ENCODE results near the gene OSBP2.

The OSBP2 gene

DNA sequence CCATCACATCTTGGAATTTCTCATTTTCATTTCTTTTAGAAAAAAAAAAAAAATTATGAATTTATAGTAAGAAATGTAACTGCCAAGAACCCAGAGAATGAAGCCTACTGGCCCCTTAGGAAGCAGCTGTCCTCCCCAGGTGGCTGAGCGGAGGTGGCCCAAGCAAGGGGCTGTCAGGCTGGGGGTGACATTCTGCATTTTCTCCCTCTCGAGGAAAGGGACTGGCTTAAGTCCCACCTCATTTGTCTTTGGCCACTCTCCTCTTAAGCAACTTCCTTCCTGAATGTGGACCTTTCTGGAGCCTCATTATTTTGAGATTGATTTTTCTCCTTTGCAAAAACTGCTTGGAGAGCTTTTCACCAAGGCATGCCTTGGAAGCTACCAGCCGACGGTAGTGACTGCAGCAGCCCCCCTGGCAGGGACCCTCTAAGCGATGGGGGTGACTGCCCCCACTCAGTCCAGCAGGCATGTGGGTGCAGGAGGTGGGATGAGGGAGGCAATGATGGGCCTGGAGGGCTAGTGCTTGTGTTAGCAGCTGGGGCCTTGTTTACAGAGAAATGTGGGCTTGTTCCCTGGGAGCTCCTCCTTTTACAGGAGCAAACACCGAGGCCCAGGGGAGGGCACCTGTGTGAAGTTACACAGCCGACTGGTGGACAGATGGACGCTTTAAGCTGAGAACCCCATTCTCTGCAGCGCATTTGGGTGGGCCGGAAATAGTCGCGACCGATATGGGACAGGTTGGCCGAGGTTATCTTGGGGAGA is 162.2 kb downstream of the OSBP2 start:
- no peak for DNase-seq

- no peak for DNase-seq
Measured at GRCh38 chr22:30857791-30858190, 163.1 kb downstream of the OSBP2 start.

- DNase-seq: no peak
Measured at GRCh38 chr22:30858976-30859713, 164.5 kb downstream of the OSBP2 start.

DNA sequence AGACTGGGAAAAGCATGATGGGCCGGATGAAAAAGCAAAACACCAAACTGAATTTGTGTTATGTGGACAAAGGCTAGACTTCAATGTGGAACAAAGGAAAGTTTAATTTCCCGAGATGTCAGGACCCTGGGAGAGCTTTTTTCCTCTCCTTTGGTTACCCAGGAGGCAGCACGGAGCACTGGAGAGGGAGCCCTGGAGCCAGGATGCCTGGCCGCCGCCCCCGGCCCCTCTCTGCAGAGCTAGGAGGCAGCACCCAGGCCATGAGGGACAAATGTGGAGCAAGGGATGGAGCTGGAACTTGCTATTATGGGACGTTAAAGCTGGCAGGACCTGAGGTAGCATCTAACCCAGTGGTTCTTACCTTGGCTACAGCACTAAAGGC is 165.0 kb downstream of the OSBP2 start:
- no peak for DNase-seq

GRCh38 chr22:30860176-30861105 is 165.8 kb downstream of the OSBP2 start:
- DNase-seq: no peak

DNA sequence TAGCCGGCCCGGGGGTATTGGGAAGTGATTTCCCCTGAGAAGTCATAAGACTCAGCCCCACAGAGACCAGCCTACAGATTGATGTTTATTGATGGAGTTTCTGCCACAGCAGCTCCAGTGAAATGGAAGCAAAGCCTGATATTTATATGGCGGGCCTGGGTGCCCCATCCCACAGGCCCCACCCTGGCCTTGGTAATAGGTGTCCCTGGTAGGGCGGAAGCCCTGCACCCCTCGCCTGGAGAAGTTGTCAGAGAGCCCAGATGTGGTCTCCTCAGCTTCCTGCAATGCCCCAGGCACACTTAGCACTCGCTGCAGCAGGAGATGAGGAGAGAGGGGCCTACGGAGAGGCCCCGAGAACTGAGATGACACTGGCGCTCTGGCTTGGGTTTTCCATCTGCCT is 166.5 kb downstream of the OSBP2 start:
- no peak for DNase-seq

DNA sequence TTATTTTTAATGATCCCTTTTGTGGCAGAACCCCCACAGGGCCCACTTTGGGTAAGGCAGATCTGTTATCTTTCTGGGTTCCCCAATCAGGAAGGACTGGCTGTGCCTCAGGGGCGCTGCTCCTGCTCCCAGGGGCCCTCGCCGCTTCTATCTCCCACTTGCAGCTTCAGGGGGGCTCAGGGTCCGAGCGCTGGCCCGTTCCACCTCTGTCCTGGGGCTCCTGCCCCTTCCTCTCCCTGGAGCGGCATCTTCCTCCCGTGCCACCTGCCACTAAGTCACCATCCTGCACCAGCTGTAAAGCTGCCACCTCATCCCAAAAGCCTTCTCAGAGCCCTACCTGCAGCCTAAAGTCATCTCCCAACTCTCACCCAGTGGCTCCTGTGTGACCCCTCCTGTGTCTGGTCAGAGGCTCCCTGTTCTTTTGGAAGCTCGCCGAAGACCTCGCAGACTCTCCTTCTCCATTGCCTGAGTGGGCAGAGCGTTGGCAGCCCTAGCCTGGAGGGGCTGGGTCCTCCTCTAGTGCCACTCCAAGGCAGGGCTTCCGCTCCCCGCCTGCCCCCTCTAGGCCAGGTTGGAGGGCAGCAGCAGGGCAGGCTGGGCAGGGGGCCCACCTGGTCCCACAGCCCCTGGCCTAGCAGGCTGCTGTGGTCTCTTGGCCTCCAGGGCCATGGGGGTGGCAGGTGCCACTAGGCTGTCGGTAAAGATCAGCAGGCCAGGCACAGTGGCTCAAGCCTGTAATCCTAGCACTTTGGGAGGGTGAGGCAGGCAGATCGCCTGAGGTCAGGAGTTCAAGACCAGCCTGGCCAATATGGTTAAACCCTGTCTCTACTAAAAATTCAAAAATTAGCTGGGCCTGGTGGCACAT is 167.2 kb downstream of the OSBP2 start:
- DNase-seq: no peak

DNA sequence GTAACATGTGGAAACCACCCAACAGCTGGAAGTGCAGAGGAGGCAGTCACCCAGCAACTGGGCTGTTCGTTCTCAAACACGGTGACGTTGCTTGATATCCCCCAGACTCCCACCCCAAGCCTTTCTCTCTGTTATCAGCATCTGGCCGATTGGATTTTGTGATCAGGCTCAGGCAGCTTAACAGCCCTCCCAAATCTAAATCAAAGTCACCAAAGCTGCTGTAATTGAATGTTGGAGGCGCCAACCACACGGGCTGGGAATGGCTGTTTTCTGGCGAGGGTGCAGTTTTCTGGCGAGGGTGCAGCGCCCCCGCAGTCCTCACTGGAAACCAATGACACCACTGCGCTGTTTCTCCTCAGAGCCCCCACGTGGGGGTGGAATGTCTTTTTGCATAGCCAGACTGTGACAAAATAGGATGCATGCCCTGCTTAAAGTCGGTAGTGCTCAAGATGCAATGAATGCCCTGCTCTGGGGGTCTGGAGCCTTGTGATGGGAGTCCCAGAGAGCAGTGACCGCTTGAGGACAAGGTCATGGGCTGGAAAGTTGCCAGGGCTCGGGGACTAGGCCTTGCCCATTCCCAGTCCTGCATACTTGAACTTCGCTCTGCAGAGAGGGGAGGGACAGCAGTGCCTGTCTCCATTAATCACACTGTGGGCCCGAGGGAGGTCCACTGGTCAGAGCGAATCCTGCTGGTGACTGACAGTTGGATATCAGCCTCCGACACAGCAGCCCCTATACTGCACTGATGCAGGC is 168.6 kb downstream of the OSBP2 start:
- DNase-seq: no peak

- no peak for DNase-seq
Measured at GRCh38 chr22:30864441-30865420, 170.1 kb downstream of the OSBP2 start.

- no peak for DNase-seq
Measured at GRCh38 chr22:30865656-30866055, 171.0 kb downstream of the OSBP2 start.

DNA sequence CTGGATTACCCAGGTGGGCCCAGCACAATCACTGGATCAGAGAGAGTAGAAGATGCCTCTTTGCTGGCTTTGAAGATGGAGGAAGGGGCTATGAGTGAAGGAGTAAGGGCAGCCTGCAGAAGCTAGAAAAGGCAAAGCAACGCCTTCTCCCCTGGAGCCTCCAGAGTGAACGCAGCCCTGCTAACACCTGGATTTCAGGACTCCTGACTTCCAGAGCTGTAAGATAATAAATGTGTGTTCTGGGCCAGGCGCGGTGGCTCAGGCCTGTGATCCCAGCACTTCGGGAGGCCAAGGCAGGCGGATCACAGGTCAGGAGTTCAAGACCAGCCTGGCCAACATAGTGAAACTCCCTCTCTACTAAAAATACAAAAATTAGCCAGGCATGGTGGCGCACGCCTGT is 171.5 kb downstream of the OSBP2 start:
- no peak for DNase-seq

DNA sequence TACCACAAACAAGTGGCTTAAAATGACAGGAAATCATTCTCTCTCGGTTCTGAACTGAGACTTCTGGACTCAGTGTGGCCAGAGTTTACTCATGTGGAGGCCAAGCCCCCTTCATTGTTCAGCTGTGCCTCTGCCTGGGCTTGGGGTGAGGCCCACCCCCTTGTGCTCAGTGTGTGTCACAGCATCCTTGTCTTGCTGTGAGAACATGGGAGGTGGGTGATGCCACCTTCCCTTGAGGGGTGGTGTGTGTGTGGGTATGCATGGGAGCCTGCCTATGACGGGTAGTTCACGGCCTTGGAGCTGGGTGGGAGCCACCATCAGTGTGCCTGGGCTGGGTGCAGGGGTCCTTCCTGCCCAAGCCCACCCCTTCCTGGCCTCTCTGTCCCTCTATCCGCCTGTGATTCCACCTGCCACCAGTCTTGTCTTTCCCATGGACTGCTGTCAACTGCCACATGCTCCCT is 172.2 kb downstream of the OSBP2 start:
- no peak for DNase-seq

- no peak for DNase-seq
Measured at GRCh38 chr22:30867746-30868662, 173.3 kb downstream of the OSBP2 start.

DNA sequence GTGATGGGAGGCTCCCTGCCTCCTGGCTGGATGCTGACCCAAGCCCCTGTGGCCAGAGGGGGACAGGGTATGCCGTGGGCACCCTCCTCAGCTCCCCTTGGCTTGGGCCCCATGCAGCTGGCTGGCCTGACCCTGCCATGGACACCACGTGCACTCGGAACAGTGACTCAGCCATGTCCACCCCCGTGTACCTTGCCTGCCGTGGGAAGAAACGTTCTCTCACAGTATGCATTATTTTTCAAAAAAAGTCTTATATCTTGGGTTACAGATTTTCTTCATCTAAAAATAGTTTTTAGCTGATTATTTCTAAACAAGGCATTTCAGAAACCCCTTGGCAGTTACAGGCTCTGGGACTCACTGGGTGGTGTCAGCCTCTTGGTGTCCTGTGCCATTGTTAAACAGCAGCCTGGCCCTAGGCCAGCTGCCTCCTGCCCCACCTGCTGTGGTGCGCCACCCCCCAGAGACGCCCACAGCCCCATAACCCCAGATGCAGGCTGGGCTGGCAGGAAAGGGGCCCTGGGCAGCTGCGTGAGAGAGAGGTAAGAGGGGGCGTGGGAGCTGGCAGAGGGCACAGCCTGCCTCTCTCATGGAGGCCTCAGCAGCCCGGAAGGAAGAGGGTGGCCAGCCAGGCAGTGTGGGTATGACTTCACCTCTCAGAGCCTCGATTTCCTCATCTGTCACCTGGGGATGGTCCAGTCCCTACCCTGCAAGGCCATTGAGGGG is 174.2 kb downstream of the OSBP2 start:
- no peak for DNase-seq

DNA sequence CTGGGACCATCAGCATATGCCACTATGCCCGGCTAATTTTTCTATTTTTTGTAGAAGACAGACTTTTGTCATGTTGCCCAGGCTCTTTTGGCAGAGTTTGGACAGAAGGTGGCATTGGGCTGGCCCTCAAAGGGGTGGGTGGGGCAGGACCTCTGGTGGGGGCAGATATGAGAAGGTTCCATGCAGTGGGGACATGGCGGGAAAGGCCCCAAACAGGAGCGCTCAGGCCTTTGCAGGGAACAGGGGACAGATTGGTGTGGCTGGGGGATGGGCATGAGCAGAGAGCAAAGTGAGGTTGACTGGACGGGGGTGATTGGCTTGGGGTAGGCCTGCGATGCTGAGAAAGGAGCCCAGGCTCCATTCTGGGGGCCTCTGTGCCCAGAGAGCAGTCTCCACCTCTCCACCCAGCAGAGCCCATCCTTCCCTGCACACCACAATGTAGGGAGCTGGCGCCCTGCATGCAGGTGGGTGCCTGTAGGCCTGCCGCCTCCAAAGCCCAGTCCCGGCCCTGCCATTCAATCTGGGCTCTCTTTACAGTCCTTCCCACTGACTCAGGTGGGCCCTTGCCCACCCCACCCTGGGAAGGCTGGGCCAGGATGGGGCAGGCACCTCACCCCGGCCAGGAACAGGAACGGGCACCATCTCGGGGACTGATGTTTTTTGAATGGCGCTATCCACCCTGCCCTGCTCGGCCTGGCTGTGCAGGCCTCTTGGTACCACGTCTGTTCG is 175.2 kb downstream of the OSBP2 start:
- no peak for DNase-seq

DNA sequence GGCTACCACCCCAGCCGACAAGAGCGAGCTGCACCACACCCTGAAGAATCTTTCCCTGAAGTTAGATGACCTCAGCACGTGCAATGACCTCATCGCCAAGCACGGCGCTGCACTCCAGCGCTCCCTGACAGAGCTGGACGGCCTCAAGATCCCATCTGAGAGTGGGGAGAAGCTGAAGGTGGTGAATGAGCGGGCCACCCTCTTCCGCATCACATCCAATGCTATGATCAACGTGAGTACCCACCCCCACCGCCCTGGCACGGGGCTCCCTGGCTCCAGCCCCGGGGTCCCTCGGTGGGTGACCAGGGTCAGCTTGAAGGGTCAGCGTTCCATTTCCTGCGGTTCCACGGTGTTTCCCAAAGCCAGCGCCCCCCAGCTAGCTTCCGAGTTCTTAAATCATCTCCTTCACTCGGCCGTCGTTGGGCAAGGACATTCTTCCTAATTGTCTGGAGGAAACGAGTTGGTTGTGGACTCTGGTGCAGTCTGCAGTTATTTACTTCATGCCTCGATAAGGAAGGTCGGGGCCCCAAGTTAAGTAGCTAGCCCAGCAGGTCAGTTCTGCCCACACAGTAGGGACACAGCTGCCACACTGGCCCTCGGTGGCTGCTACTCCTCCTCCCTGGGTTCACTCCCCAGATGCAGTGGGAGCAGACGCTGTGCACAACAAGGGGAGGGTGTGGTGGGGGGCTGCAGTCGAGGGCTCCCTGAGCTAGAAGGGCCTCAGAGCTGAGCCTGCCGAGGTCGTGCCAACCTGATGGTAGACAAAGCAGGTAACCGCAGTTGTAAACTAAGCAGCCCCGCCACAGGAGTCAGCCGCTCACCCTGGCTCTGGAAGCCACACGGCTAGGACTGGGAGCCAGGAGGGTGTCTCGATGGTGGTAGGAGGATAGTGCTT is 176.0 kb downstream of the OSBP2 start:
- no peak for DNase-seq
